ENCODE results near the gene MAK.

- TF ChIP-seq POLR2A (IDR thresholded peaks at IDR 0.05) (no peak), CTCF (IDR thresholded peaks at IDR 0.05) (no peak)
Measured at GRCh38 chr6:10849901-10850300, 11.6 kb upstream of the MAK start.

Measured in lower leg skin (tissue), 3 donors.